Panc1 (cell line): ENCODE measurements around the gene IARS1.

ENCODE experiments used
- CTCF ChIP-seq: fragments of 450-650 bp; IDR thresholded peaks from 2 replicates; pipeline ENCODE4 v1.5.1; 2017; ENCODE audit warnings: mild to moderate bottlenecking
- POLR2AphosphoS5 ChIP-seq: IDR thresholded peaks from 2 replicates; pipeline ENCODE4 v1.6.1; 2012; ENCODE audit warnings: mild to moderate bottlenecking, low read depth, low read length, moderate library complexity
- SIN3A ChIP-seq: IDR thresholded peaks from 2 replicates; pipeline ENCODE4 v1.6.1; 2012; ENCODE audit warnings: low read depth, mild to moderate bottlenecking, low read length, moderate library complexity, borderline replicate concordance; ENCODE audit not compliant: insufficient read depth

DNA sequence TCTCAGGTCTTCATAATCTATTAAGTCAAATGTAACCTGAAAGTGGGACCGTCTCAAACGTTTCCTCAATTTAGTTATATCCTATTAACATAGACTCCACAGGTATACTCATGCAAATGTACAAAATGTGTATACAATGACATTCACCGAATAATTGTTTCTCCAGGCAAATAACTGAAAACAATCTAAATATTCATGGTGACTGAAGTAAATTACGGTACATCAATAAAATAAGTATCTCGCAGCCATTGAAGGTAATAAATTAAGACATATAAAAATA is 482 bp downstream of the IARS1 start:
- TF ChIP-seq CTCF (no peak), SIN3A (no peak), POLR2AphosphoS5 (no peak)
